Cerebellar cortex (tissue), 1 donor: ENCODE measurements around the gene GOLT1A.

Source experiments
- DNase-seq: peaks from one replicate; pipeline ENCODE4 v3.0.0-alpha.2; 2015; ENCODE audit warnings: low spot score

GOLT1A gene

GRCh38 chr1:204154568-204155255, 59.1 kb downstream of the GOLT1A start:
- DNase-seq: no peak

DNA sequence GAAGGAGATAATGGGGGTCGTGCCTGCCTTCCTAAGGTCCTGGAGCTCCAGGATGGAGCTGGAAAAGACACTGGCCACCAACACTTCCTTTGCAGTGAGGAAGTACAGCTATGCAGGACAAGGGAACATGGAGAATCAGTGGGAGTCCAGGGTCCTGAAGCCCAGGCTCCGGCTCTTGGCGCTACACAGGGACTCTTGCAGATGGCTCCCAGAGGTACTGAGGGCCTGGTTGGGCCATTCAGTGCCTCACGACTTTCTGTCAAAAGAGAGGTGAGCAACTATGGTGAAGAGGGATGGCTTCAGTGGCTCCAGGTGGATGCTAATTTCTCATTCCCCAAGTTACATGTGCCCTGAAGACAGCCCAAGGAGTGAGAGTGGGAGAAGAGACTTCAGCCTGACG, 60.1 kb downstream of the GOLT1A start:
- DNase-seq: no peak

- no peak for DNase-seq
These were observed 61.3 kb downstream of the GOLT1A start for GRCh38 chr1:204152310-204153044.

GRCh38 chr1:204151552-204152309, 62.1 kb downstream of the GOLT1A start, which contains the start of gene ETNK2:
TSS of gene ETNK2 (minus strand) at chr1:204152044. CDS start at chr1:204151852, 192 bp downstream.
- no peak for DNase-seq

- DNase-seq: no peak
These were observed 62.9 kb downstream of the GOLT1A start for GRCh38 chr1:204150702-204151551.

DNA sequence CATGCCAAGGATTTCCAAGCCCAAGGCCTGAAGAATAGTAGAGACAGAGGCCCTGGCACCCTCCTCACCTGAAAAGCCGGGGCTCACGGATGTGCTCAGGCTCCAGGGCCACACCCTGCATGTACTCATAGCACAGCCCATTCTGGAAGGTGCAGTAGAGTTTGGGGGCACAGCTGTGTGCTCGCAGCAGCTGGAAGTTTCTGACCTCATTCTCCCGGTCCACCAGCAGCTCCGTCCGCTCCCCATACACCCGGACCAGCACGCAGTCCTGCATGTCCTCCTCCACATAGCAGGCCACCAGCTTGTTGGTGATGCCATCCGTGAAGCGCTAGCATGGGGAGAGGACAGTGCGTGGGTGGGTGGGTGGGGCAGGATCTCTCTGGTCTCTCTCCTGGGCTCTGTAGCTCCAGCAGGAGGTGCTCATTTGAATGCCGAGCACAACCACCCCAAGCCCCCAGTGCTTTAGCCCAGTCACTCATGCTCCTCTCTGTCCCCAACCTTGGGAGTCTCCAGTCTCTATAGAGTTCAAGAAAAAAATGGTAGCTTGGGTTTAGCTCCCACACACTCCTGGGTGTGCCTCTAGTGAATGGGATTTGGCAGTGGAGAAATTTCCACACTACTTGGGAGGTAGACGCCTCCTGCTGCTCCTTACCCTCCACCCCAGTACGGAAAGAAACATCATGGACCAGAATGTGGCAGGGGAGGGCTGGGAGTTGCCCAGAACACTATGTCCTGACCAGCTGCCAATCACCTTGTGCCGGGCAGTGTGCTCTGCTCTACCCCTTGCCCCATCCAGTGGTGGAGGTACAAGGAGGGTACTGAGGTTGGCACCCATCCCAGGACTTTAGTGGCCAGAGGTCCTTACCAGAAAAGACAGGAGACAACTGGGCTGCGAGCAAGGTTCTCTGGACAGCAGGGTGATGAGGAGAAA, 63.9 kb downstream of the GOLT1A start:
- no peak for DNase-seq

DNA sequence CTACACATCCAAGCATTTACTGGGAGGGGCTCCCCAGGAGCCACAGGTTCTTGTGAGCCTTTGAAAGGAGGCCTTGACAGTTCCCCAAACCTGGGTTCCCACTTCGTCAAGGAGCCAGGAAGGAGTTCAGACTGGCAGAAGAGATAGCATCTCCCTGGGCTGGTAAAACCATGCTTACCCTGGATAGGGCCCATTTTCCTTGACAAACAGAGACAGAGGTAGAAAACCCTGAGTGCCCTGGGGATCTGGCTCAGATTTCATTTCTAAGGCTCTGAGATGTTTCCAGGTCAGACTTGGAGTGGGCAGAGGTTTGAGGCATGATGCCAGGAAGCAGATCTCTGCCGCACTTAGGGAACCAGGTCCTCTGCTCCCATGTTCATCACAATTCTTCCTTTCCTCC, 64.7 kb downstream of the GOLT1A start:
- DNase-seq: no peak
